GM18951 (cell line): ENCODE data around the gene VASP.

Source experiments
- POLR2A ChIP-seq: IDR thresholded peaks from 4 replicates; pipeline ENCODE4 v1.6.1; 2011; ENCODE audit warnings: mild to moderate bottlenecking; ENCODE audit not compliant: insufficient read length, insufficient read depth; ENCODE audit errors: extremely low read depth
- in situ Hi-C: fragments of 300-500 bp; cut with MboI; formaldehyde crosslinking; loops from one replicate; pipeline ENCODE4 v1.12.0; 2022; ENCODE audit warnings: low sequenced_read_pairs, mixed read lengths, inconsistent platforms; ENCODE audit not compliant: unreplicated experiment

The VASP gene

GRCh38 chr19:45477713-45478453, 29.4 kb upstream of the VASP start:
- in situ Hi-C loops: loop anchor here (5.0 kb wide), 1 partner anchor 36 kb away; no protein-coding TSS in a partner anchor
- no peak for TF ChIP-seq POLR2A

GRCh38 chr19:45478454-45479238, 28.6 kb upstream of the VASP start:
- TF ChIP-seq POLR2A: peak; percentile 50
- in situ Hi-C loops: loop anchor here (5.0 kb wide), 1 partner anchor 36 kb away; no protein-coding TSS in a partner anchor

- TF ChIP-seq POLR2A: no peak
- in situ Hi-C loops: no loop called here
These were observed 24.2 kb upstream of the VASP start for GRCh38 chr19:45483033-45483432.

- in situ Hi-C loops: no loop called here
- no peak for TF ChIP-seq POLR2A
These were observed 22.9 kb upstream of the VASP start for GRCh38 chr19:45484273-45484945.

- TF ChIP-seq POLR2A: peak; percentile 25
- in situ Hi-C loops: no loop called here
These were observed 21.8 kb upstream of the VASP start for GRCh38 chr19:45485305-45486077.

- TF ChIP-seq POLR2A: no peak
- in situ Hi-C loops: no loop called here
These were observed 18.6 kb upstream of the VASP start for GRCh38 chr19:45488708-45489107.

GRCh38 chr19:45489216-45489855, 17.9 kb upstream of the VASP start:
- in situ Hi-C loops: no loop called here
- no peak for TF ChIP-seq POLR2A

- in situ Hi-C loops: no loop called here
These were observed 15.1 kb upstream of the VASP start for GRCh38 chr19:45492137-45492626.

GRCh38 chr19:45492627-45493470, 14.4 kb upstream of the VASP start:
- in situ Hi-C loops: no loop called here
- TF ChIP-seq POLR2A: no peak

More at GRCh38 chr19:45492137-45492626, 15.1 kb upstream of the VASP start:
- no peak for TF ChIP-seq POLR2A

- in situ Hi-C loops: no loop called here
- no peak for TF ChIP-seq POLR2A
These were observed 12.9 kb upstream of the VASP start for GRCh38 chr19:45494261-45494916.

GRCh38 chr19:45495178-45495577, 12.1 kb upstream of the VASP start:
- no peak for TF ChIP-seq POLR2A
- in situ Hi-C loops: no loop called here
